GM12874 (cell line): Measurements from ENCODE around the gene FEZF1.

ENCODE experiments used
- TF ChIP-seq, protein P1 (sequence below): IDR thresholded peaks from 2 replicates; pipeline ENCODE4 v1.5.1; 2011; ENCODE audit warnings: low read depth, mild to moderate bottlenecking, control low read depth, low read length, moderate library complexity; ENCODE audit not compliant: insufficient read depth

FEZF1 gene

DNA sequence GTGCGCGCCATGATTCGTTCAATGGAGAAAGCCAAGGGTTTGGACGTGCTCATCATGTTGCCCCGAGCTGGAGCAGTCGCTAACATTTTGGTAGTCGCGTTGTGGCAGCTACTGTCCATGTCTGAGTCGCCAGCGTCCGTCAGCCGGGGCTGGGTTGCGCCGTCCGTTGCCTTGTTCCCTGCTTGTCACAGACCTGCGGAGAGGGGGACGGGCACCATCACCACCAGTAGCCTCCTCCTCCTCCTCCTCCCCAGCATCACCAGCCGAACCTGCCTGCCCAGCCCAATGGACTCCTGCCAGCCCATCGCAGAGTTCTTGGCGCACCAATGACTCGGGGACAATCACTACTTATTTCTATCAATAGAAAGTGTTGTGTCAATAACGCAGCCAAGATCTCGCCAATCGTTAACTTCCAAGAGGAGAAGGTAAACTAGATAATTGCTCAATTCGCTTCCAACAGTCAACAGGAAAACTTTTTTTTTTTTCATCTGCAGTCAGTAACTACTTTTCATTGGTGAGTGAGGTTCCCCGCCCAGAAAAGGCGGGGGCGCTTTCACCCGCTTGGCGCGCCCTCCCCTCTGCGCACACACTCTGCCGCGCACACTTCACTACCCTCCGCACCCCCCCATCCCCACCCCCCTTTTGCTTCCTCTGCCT lies at the start of gene FEZF1:
Gene FEZF1, minus strand, starts transcription at position 432 of the 657 bp plus-strand sequence. Its CDS starts 313 bp downstream, at position 119.
- TF ChIP-seq, protein P1, sequence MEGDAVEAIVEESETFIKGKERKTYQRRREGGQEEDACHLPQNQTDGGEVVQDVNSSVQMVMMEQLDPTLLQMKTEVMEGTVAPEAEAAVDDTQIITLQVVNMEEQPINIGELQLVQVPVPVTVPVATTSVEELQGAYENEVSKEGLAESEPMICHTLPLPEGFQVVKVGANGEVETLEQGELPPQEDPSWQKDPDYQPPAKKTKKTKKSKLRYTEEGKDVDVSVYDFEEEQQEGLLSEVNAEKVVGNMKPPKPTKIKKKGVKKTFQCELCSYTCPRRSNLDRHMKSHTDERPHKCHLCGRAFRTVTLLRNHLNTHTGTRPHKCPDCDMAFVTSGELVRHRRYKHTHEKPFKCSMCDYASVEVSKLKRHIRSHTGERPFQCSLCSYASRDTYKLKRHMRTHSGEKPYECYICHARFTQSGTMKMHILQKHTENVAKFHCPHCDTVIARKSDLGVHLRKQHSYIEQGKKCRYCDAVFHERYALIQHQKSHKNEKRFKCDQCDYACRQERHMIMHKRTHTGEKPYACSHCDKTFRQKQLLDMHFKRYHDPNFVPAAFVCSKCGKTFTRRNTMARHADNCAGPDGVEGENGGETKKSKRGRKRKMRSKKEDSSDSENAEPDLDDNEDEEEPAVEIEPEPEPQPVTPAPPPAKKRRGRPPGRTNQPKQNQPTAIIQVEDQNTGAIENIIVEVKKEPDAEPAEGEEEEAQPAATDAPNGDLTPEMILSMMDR: no peak

DNA sequence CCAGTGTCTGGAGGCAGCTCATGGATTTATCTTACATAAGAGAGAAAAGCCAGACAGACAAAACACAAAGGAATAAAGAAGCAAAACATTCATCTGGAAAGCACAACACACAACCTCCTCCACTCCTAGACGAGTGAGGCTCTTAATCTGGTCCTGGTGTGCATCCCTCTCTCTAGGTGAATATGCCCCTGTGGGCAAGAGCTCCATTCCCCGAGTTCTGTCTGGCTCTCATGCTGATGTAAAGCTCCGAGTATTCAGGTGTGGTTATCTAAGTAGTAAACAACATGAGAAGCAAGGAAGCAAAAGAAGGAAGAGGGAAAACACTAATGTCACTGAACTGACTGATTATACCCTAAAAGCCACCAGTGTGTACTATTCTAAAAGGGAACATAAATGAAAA lies 47.9 kb upstream of the FEZF1 start:
- TF ChIP-seq, protein P1: no peak

GRCh38 chr7:122350701-122351100 lies 46.2 kb upstream of the FEZF1 start:
- TF ChIP-seq, protein P1: no peak

DNA sequence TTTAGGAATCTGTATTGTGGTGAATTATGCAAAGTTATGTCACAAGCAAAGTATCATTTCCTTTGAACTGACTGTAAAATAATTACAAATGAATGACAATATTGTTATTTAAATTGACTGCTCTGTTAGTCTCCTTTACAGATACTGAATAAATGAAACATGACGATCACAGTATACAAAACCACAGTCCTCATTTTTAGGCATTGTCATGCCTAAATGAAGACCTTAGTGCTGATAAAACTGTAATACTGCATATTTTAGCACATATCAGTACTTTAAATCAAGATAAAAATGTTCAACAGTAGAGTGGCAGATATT lies 39.7 kb upstream of the FEZF1 start:
- TF ChIP-seq, protein P1: no peak

DNA sequence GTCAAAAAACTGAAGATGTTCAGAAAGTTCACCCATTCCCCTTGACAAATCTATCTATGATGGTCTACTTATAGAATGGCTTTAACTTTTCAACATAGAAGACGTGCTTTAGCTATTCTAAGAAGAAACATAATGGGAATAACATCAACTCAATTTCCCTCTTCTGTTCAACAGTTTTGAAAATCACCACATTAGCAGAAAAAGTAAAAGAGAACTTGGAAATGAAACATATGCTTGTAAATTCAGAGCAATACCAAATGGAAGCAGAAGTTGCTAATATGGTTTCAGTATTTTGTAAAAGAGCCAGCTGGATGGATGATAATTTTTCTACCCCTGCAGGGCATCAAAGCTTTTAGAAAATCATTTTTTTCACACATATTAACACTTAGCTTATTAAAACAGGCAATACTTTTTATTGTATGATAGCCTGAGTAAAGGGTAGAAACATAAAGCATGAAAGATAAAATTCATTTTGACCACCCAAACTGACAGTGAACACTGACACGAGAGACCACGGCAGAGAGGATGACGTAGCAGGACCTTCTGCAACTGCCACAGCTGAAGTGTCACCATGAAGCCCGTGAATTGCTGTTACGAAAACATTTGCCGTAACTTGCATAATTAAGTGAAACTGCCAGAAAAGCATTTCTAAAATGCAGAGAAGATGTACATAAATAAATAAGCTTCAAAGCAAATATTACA lies 39.2 kb upstream of the FEZF1 start:
- TF ChIP-seq, protein P1: no peak

DNA sequence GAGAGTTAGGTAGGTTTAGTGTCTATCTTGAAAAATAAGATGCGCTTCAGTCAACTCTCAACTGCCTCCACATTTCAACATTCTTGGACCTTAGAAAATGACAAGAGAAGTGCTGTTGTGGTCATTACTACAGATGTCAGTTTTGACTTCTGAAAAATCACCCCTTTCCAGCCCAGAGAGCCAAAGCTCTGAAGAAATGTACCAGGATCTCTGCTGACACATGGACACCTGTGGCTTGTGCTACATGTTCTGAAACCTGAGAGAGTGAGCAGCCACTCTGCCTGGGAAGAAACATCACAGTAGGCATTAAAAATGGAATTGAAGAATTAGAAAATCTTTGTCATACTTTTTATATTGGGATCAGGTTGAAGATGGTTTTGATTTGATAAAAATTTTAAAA lies 35.9 kb upstream of the FEZF1 start:
- TF ChIP-seq, protein P1: no peak

DNA sequence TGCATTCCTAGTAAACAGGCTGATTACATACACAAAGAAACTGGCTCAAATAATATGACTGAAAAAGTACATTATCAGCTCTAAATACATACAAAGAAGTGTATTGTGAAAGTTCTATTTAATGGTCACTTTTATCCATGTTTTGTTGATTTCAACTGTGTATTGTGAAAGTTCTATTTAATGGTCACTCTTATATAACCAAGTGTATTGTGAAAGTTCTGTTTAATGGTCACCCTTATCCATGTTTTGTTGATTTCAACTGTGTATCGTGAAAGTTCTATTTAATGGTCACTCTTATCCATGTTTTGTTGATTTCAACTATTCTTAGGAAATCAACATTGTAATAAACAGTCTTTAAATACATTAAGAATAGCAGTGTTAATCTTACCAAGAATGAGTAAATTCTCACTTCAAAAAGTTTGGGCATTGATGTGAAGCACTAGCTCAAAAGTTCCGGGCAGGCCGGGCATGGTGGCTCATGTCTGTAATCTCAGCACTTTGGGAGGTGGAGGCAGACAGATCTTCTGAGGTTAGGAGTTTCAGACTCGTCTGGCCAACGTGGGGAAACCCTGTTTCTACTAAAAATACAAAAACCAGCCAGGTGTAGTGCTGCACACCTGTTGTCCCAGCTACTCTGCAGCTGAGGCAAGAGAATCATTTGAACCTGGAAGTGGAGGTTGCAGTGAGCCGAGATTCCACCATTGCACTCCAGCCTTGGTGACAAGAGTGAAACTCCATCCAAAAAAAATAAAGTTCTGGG lies 34.8 kb upstream of the FEZF1 start:
- TF ChIP-seq, protein P1: no peak
